Adrenal gland (tissue), 12 donors: ENCODE measurements around the gene HHIPL1. TPM values are rescaled to one million over a fixed set of nuclear protein-coding genes. Genes with fewer than 3 reads are reported as not detected.

Source experiments
- DNase-seq, 7 donors: peaks; one replicate each; pipeline ENCODE4 v3.0.0-alpha.2; 2019 to 2020
- H3K27ac ChIP-seq, 5 donors: fragments of 200-600 bp; sonication (generic) in 4 of 5; 1 replicate in 3 of 5; 2 replicates in 2 of 5; pipeline versions ENCODE4 v1.5.1 to v1.8.0; 2016 to 2020; ENCODE audit warnings: mild to moderate bottlenecking in 1 of 5
- H3K27me3 ChIP-seq: fragments of 200-600 bp; 2 replicates; pipeline ENCODE4 v1.8.0; 2021
- H3K36me3 ChIP-seq, 2 donors: fragments of 200-600 bp; replicated peaks in 1 of 2; 1 replicate in 1 of 2; 2 replicates in 1 of 2; pipeline versions ENCODE4 v1.5.1 to v1.8.0; 2018 to 2022
- H3K4me1 ChIP-seq, 2 donors: fragments of 200-600 bp; replicated peaks in 1 of 2; 1 replicate in 1 of 2; 2 replicates in 1 of 2; pipeline versions ENCODE4 v1.5.1 to v1.8.0; 2018 to 2021
- H3K4me3 ChIP-seq, 4 donors: fragments of 200-600 bp; sonication (generic) in 3 of 4; one replicate each; pipeline ENCODE4 v1.5.1; 2016 to 2018
- H3K9me3 ChIP-seq, 3 donors: fragments of 200-600 bp; sonication (generic) in 1 of 3; replicated peaks in 1 of 3; 1 replicate in 2 of 3; 2 replicates in 1 of 3; pipeline versions ENCODE4 v1.5.1 to v1.8.0; 2016 to 2021
- CTCF ChIP-seq, 6 experiments: fragments of 450-650 bp in 4 of 6; fragments of 200-600 bp in 2 of 6; sonication (generic) in 1 of 6; IDR thresholded peaks; 1 replicate in 5 of 6; 2 replicates in 1 of 6; pipeline versions ENCODE4 v1.5.1 to v1.8.0; 2016 to 2021; ENCODE audit warnings: antibody characterized with exemption in 6 of 6, mild to moderate bottlenecking in 2 of 6, moderate library complexity in 1 of 6
- POLR2A ChIP-seq, 2 donors: fragments of 450-650 bp; IDR thresholded peaks; one replicate each; pipeline ENCODE4 v1.6.1; 2017; ENCODE audit warnings: antibody characterized with exemption in 2 of 2, mild to moderate bottlenecking in 2 of 2, moderate library complexity in 1 of 2
- WGBS, 4 donors: extraction: QIAGEN DNeasy Blood & Tissue Kit in 2 of 4; methylation state at CpG; one replicate each; pipeline versions ENCODE4 v1.1.5 to v1.1.7; 2013 to 2017; 5-methylcytosine and 5-hydroxymethylcytosine counted together
- intact Hi-C, 2 donors: fragments of 100-400 bp; cut with DNase I; formaldehyde crosslinking; loops; one replicate each; pipeline versions ENCODE4 v1.14.1 to v1.15.0; 2022 to 2023
- polyA plus RNA-seq, 3 donors: library from polyadenylated mRNA; stranded (reverse); fragments of 200-250 nt in 2 of 3; fragments of 350-450 nt in 1 of 3; fragmentation: Illumina TruSeq in 1 of 3; extraction: RNeasy Lipid Tissue Mini Kit (QIAGEN cat#74804) in 1 of 3; gene quantifications; one replicate each; pipeline ENCODE4 v1.2.3, GENCODE V29; 2013 to 2014
- total RNA-seq, 9 donors: library from RNA; depleted of rRNA in 4 of 9; stranded (reverse); fragments of >200 nt in 4 of 9; fragments of 120-200 nt in 1 of 9; fragmentation: NEBNext Ultra II Directional in 1 of 9; extraction: Animal tissue kit (Norgen Biotek cat#: 25700) in 1 of 9; gene quantifications; one replicate each; pipeline versions ENCODE4 v1.1.0 to v1.2.4, GENCODE V29; 2013 to 2023
- donor health status: healthy with polysubstance abuse.
- donor health status: Bipolar disorder and iron deficiency.
- donor health status: DM: yes; HTN: yes; CAD: no.
- donor health status: DM: no; HTN: no; CAD: no.
- donor health status: DM: no; HTN: no; CAD: no.
- donor health status: DM: yes; HTN: yes; CAD: no.

The HHIPL1 gene
- total and polyA plus RNA-seq, 12 donors, result 0.20 to 2.9 (median 1.3) TPM

- H3K27me3 ChIP-seq, result no peaks in the 10 kb centered on the region
- 76 to 84% (median 79%) methylated on average over 20 of the region's 20 CpGs for WGBS, 4 donors
- TF ChIP-seq CTCF (IDR thresholded peaks at IDR 0.05) (no peak), POLR2A (IDR thresholded peaks at IDR 0.05) (no peak)
- no peaks in the 10 kb centered on the region for H3K36me3 ChIP-seq
- intact Hi-C loops, result no loop called here
- no peak for DNase-seq
- H3K9me3 ChIP-seq, result no peaks in the 10 kb centered on the region
- no peaks in the 10 kb centered on the region for H3K4me1 ChIP-seq
- no peak overlapping the region for H3K4me3 ChIP-seq
- H3K27ac ChIP-seq, result no peak overlapping the region
These were observed 26.6 kb downstream of the HHIPL1 start for GRCh38 chr14:99671235-99672224.

GRCh38 chr14:99672506-99673304, 27.8 kb downstream of the HHIPL1 start:
- DNase-seq, result peak in 2 of 7 donors; percentile 12 to 14
- H3K27me3 ChIP-seq, result no peaks in the 10 kb centered on the region
- H3K4me3 ChIP-seq, result no peak overlapping the region
- 76 to 90% (median 82%) methylated on average over 6 to 11 of the region's 11 CpGs for WGBS, 4 donors
- no peaks in the 10 kb centered on the region for H3K36me3 ChIP-seq
- H3K27ac ChIP-seq, result no peak overlapping the region
- no peaks in the 10 kb centered on the region for H3K9me3 ChIP-seq
- no peaks in the 10 kb centered on the region for H3K4me1 ChIP-seq
- intact Hi-C loops, result no loop called here
- TF ChIP-seq CTCF (IDR thresholded peaks at IDR 0.05) (no peak), POLR2A (IDR thresholded peaks at IDR 0.05) (no peak)

- intact Hi-C loops, result no loop called here
- 72 to 78% (median 75%) methylated on average over 3 to 8 of the region's 8 CpGs for WGBS, 4 donors
- H3K9me3 ChIP-seq, result no peaks in the 10 kb centered on the region
- no peaks in the 10 kb centered on the region for H3K4me1 ChIP-seq
- TF ChIP-seq POLR2A (IDR thresholded peaks at IDR 0.05), result no peak
- no peak for TF ChIP-seq CTCF (IDR thresholded peaks at IDR 0.05)
- H3K27ac ChIP-seq, result no peak overlapping the region
- H3K27me3 ChIP-seq, result no peaks in the 10 kb centered on the region
- peak in 1 of 7 donors; percentile 8 for DNase-seq
- no peak overlapping the region for H3K4me3 ChIP-seq
- H3K36me3 ChIP-seq, result no peaks in the 10 kb centered on the region
These were observed 28.6 kb downstream of the HHIPL1 start for GRCh38 chr14:99673305-99674063.
